Sigmoid colon (tissue), 3 donors: Measurements from ENCODE around the gene DMRTB1.

ENCODE experiments used
- POLR2A ChIP-seq, 2 donors: fragments of 450-650 bp; IDR thresholded peaks; one replicate each; pipeline ENCODE4 v1.6.1; 2016; ENCODE audit warnings: antibody characterized with exemption in 2 of 2, mild to moderate bottlenecking in 2 of 2, moderate library complexity in 2 of 2
- TF ChIP-seq, protein P1 (sequence below), 4 experiments: fragments of 450-650 bp in 3 of 4; fragments of 200-600 bp in 1 of 4; IDR thresholded peaks; one replicate each; pipeline ENCODE4 v1.5.1; 2016 to 2019; ENCODE audit warnings: antibody characterized with exemption in 4 of 4, mild to moderate bottlenecking in 3 of 4, moderate library complexity in 2 of 4

DNA sequence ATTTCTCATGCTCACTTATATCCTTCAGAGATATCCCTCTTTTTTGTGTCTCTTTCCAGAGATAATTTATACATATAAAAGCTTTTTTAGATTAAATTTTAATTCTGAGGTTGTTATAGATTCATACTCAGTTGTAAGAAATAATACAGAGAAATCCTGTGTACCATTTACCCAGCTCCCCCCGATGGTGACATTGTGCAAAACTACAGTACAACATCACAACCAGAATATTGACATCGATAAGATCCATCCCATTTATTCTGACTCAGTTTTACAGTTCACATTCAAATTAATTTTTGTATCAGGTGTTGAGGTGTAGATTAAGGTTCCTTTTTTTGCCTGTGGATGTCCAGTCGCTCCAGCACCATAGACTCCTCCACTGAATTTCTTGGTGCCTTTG is 14.3 kb downstream of the DMRTB1 start:
- TF ChIP-seq, protein P1, sequence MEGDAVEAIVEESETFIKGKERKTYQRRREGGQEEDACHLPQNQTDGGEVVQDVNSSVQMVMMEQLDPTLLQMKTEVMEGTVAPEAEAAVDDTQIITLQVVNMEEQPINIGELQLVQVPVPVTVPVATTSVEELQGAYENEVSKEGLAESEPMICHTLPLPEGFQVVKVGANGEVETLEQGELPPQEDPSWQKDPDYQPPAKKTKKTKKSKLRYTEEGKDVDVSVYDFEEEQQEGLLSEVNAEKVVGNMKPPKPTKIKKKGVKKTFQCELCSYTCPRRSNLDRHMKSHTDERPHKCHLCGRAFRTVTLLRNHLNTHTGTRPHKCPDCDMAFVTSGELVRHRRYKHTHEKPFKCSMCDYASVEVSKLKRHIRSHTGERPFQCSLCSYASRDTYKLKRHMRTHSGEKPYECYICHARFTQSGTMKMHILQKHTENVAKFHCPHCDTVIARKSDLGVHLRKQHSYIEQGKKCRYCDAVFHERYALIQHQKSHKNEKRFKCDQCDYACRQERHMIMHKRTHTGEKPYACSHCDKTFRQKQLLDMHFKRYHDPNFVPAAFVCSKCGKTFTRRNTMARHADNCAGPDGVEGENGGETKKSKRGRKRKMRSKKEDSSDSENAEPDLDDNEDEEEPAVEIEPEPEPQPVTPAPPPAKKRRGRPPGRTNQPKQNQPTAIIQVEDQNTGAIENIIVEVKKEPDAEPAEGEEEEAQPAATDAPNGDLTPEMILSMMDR (IDR thresholded peaks at IDR 0.05): no peak
- no peak for TF ChIP-seq POLR2A (IDR thresholded peaks at IDR 0.05)
